ENCODE measurements around the gene ESRP2. TPM values are rescaled to one million over a fixed set of nuclear protein-coding genes. Genes with fewer than 3 reads are reported as not detected.

Gene ESRP2
- total RNA-seq = 1 to 10 TPM in 1 of 4 donors, under 1 TPM in 3; 0.17 to 1.1 (median 0.27) TPM

DNA sequence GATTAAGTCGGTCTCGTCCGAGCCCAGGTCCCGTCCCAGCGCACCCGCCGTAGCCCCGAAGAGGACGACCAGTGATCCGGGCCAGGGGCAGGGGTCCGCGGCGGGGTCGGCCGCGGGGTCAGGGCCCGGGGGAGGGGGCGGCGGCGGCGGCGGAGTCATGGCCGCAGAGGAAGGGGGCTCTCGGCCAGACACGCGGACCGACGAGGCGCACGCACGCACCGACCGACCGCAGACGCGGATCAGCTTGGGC is at the start of gene ESRP2:
ESRP2 (minus strand) TSS at position 241 of the 250 bp plus-strand sequence; CDS start at position 159, 82 bp downstream.
- TF ChIP-seq, protein P1, sequence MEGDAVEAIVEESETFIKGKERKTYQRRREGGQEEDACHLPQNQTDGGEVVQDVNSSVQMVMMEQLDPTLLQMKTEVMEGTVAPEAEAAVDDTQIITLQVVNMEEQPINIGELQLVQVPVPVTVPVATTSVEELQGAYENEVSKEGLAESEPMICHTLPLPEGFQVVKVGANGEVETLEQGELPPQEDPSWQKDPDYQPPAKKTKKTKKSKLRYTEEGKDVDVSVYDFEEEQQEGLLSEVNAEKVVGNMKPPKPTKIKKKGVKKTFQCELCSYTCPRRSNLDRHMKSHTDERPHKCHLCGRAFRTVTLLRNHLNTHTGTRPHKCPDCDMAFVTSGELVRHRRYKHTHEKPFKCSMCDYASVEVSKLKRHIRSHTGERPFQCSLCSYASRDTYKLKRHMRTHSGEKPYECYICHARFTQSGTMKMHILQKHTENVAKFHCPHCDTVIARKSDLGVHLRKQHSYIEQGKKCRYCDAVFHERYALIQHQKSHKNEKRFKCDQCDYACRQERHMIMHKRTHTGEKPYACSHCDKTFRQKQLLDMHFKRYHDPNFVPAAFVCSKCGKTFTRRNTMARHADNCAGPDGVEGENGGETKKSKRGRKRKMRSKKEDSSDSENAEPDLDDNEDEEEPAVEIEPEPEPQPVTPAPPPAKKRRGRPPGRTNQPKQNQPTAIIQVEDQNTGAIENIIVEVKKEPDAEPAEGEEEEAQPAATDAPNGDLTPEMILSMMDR (IDR thresholded peaks at IDR 0.05; ENCODE audit: low read depth) = no peak

DNA sequence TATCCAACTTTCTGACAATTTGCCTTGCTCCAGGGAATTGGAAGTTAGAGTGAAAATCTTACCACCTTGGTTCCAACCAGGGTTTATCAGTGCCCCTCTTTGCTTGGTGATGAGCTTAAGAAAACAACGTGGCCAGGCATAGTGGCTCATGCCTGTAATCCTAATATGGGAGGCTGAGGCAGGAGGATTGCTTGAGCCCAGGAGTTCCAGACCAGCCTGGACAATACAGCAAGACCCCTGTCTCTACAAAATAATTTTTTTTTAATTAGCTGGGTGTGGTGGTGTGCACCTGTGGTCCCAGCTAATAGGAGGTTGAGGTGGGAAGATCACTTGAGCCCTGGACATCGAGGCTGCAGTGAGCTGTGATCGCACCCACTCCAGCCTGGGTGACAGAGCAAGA is 49.8 kb upstream of the ESRP2 start:
- TF ChIP-seq, protein P1 (IDR thresholded peaks at IDR 0.05; ENCODE audit: low read depth) = no peak

DNA sequence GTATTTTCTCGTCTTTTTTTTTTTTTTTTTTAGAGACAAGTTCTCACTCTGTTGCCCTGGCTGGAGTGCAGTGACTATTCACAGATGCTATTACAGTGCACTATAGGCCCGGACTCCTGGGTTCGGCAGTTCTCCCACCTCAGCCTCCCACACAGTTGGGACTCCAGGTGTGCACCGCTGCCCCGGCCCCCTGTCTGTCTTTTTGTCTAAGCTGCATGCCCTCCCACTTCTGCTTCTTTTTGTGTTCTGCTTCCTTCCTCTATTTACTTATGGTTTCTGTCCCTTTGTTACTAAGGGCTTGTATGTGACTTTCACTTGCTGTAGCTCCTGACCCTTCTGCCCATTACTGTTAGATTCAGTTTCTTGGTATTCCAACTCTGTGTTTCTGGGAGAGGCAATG is 48.9 kb upstream of the ESRP2 start:
- TF ChIP-seq, protein P1 (IDR thresholded peaks at IDR 0.05; ENCODE audit: low read depth) = no peak

DNA sequence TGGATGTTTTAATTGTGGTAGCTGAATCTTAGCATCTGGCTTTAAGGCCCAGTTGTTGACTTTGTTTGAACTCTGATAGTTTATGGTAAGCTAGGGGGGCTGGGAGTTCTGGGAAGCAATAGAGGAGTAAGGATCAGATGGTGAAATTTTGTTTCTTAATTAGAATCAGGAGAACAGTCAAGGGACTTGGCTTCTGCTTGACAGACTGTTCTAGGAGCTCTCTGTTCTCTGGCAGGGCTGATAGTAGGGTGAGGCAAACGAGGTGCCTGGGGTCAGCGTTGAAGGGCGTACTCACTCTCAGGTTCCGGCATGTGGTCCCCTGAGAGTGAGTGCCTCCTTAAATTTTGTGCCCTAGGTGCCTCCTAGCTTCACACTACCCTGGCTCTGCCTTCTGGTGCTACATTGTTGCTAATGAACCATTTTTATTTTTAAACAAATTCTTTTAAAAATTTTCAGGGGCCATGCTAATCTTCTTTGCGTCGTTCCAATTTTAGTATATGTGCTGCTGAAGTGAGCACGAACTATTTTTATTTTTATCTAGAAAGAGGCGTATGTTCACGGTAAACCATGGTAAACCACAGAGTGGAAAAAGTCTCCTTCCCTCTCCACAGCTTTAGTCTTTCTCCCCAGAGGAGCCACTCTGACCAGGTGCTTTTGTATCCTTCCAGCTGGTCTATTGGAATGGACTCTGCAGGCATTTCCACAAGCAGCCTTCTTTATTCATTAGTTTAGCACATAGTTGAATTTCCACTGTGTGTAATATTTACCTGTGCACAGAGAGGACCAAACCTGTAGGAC is 48.1 kb upstream of the ESRP2 start:
- TF ChIP-seq, protein P1 (IDR thresholded peaks at IDR 0.05; ENCODE audit: low read depth) = no peak

DNA sequence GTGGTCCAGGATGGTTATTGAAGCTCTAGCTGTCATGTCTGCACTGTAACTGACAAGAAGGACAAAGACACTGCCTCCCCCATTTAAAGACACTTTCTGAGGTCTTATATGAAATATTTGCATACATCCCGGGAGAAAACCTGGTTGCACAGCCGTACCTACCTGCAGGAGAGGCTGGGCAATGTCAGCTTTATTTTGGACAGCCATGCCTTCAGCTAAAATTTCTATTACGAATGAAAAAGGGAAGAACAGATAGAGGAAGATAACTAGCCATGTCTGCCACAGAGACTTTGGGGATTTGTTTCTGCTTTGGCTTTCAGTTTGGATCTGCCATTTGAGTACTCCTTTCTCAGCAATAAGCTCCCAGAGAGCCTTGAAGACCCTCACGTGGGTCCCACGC is 47.4 kb upstream of the ESRP2 start:
- TF ChIP-seq, protein P1 (IDR thresholded peaks at IDR 0.05; ENCODE audit: low read depth) = no peak

DNA sequence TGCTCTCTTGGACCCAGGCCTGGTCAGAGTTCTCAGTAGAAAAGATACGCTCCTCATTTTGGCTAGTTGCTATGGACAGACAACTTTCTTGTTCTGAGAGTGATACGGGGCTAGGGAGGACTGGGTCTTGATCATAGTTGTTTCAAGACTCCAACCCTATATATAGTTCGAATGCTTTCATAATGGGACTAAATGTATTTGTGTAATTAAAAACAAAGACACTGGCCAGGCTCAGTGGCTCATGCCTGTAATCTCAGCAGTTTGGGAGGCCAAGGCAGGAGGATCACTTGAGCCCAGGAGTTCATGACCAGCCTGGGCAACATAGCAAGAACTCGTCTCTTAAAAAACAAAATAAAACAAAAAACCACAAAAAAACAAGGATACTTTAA is 46.1 kb upstream of the ESRP2 start:
- TF ChIP-seq, protein P1 (IDR thresholded peaks at IDR 0.05; ENCODE audit: low read depth) = no peak

DNA sequence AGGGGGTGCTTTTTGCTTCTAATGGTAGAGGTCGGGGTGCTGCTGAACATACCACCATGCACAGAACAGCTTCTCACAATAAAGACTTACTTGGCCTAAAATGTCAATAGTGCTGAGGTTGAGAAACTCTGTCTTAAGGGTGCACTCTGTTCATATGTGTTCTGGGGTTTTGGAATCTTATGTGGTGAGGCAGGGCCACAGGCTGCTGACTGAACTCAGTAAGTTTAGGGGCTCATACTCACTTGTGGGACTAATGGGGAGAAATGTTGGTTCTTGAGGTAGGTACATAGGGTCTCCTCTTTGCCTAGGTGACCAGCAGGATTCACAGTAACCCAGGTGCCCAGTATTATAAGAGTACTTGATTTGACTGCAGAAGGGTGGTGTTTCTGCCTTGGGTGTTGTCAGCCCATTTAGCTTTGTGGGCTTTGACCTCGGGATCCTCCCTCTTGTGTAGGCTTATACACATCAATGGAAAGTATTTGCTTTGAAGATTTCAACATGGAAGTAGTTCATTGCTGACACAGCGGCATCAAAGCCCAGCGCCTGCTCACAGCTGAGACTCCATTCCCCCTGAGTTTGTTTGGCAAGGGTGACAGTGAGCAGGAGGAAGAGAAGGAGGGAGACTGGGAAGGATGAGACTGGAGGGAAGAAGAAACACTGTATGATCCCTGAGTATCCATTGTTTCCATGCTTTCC is 45.6 kb upstream of the ESRP2 start:
- TF ChIP-seq, protein P1 (IDR thresholded peaks at IDR 0.05; ENCODE audit: low read depth) = no peak

Data from subcutaneous adipose tissue (tissue), 4 donors.